KOPT-K1 (cell line): Measurements from ENCODE around the gene WWOX.

Experiments used
- H3K27ac ChIP-seq: fragments of 200-600 bp; sonication (generic); 2 replicates; pipeline ENCODE4 v1.5.1; 2016; ENCODE audit warnings: antibody characterized with exemption, mild to moderate bottlenecking, low read depth, low read length; ENCODE audit not compliant: poor library complexity, severe bottlenecking
- H3K36me3 ChIP-seq: fragments of 200-600 bp; sonication (generic); 2 replicates; pipeline ENCODE4 v1.5.1; 2017; ENCODE audit warnings: antibody characterized with exemption, mild to moderate bottlenecking, low read length, moderate library complexity; ENCODE audit not compliant: insufficient read depth
- H3K9me3 ChIP-seq: fragments of 200-600 bp; sonication (generic); 2 replicates; pipeline ENCODE4 v1.5.1; 2017; ENCODE audit warnings: antibody characterized with exemption, low read length, mild to moderate bottlenecking; ENCODE audit not compliant: insufficient read depth, poor library complexity, severe bottlenecking

WWOX gene

GRCh38 chr16:78956859-78957258, 857.4 kb downstream of the WWOX start:
- no peak overlapping the region for H3K27ac ChIP-seq
- H3K36me3 ChIP-seq, result no peaks in the 10 kb centered on the region
- no peaks in the 10 kb centered on the region for H3K9me3 ChIP-seq

DNA sequence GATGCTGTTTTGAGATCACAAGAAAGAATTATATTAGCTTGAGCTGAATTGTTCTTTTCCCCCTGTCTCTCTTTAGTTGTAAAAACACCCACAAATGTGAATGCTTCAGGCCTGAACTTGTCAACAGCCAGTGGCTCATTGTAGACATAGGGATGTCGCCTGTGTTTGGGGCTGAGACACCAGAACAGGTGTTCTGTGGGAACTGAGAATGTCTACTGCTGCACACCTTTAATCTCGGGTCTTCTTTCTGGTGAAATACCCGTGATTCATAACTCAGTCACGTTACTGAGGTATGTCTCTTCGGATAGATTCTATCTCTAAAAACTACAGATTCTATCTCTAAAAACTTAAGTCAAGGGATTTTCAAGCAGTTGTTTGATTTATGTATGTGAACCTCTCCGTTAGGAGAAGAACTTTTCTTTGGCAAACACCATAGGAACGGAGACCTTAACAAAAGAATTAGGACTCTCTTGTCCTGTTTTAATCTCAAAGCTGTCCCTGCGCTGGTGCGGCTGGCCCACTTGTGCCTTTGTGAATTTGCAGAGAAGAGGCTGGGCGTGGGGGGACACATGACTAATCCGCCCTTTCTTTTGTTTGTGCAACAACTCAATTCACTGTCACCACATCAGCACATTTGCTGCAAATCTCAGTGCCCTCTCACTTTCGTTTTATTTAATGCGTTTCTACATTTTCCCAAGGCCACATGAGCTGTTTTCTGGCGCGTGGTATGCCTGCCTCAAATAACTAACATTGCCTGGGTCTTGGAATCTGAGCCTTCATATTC, 858.1 kb downstream of the WWOX start:
- Histone ChIP-seq H3K9me3 (no peaks in the 10 kb centered on the region), H3K36me3 (no peaks in the 10 kb centered on the region), H3K27ac (no peak overlapping the region)

DNA sequence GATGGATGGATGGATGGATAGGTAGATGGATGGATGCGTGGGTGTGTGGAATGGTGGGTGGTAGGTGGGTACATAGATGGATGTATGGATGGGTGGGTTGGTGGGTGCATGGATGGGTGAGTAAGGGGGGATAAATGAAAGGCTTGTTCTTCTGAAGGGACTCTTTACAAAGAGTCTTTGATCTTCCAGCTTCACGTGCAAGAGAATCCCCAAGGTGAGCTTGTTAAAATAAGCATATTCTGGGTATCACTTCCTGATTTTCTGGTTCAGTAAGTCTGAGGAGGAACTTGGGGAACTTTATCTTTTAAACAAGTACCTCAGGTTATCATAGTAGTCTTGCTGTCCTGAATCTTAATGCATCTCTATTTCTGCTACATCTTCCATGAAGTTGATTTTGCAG, 862.0 kb downstream of the WWOX start:
- Histone ChIP-seq H3K27ac (no peak overlapping the region), H3K36me3 (no peaks in the 10 kb centered on the region), H3K9me3 (peaks cover 17% of the 10 kb centered on the region)

- Histone ChIP-seq H3K27ac (no peak overlapping the region), H3K36me3 (no peaks in the 10 kb centered on the region), H3K9me3 (peaks cover 17% of the 10 kb centered on the region)
These were observed 863.0 kb downstream of the WWOX start for GRCh38 chr16:78962457-78962929.

DNA sequence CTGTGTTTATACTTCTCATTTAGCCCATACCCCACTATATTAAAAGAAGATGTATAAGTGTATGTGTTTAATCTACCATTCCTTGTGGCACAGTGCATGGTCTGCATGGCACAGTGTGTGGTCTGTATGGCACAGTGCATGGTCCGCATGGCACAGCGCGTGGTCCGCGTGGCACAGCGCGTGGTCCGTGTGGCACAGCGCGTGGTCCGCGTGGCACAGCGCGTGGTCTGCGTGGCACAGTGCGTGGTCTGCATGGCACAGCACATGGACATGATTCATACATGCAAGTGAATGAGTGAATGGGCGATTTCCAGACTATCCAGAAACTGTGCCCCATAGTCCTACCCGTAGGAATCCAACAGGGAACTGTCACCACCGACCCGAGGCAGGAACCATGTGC, 868.5 kb downstream of the WWOX start:
- no peaks in the 10 kb centered on the region for H3K36me3 ChIP-seq
- H3K9me3 ChIP-seq, result peaks cover 17% of the 10 kb centered on the region
- no peak overlapping the region for H3K27ac ChIP-seq

GRCh38 chr16:78969721-78970120, 870.3 kb downstream of the WWOX start:
- peaks cover 8% of the 10 kb centered on the region for H3K9me3 ChIP-seq
- H3K27ac ChIP-seq, result no peak overlapping the region
- H3K36me3 ChIP-seq, result no peaks in the 10 kb centered on the region

GRCh38 chr16:78970650-78971049, 871.2 kb downstream of the WWOX start:
- H3K36me3 ChIP-seq, result no peaks in the 10 kb centered on the region
- H3K27ac ChIP-seq, result no peak overlapping the region
- H3K9me3 ChIP-seq, result no peaks in the 10 kb centered on the region

DNA sequence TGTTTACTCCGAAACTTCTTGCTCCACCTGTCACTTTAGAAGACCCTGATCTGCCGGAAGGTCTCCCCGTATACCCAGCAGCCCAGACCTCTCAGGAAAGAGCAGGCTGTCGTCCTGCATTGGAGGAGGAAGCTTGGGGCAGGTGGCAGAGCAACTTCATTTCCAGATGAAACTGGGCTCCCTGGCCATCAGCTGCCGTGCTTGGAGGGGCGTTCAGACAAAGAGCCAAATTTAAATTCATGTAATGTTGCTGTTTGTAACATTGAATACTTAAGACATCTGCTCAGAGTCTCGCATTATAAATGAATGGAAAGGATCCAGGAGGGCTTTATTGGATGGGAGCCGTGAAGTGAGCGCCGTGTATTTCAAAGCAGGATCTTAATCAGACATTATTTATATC, 872.6 kb downstream of the WWOX start:
- no peaks in the 10 kb centered on the region for H3K36me3 ChIP-seq
- no peaks in the 10 kb centered on the region for H3K9me3 ChIP-seq
- H3K27ac ChIP-seq, result no peak overlapping the region

DNA sequence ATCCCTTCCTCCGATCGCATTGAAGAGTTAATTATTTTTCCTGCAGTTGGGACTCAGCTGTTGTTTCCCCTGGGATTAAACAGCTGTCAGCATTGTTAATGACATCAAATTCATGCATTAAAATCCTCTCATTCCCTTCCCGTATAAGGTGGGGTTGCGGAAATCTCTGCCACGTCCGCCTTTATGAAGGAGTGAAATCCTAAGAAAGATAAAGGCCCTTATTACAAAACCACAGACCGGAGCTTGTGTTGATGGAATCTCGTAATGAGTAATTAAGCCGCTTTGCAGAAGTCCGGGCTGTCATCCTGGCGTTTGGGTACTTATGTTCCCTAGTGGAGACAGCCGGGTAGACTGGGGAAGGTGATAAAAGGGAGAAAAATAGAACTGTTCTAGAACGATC, 873.5 kb downstream of the WWOX start:
- no peaks in the 10 kb centered on the region for H3K9me3 ChIP-seq
- no peak overlapping the region for H3K27ac ChIP-seq
- H3K36me3 ChIP-seq, result no peaks in the 10 kb centered on the region

- H3K27ac ChIP-seq, result no peak overlapping the region
- no peaks in the 10 kb centered on the region for H3K9me3 ChIP-seq
These were observed 876.8 kb downstream of the WWOX start for GRCh38 chr16:78976212-78976611.

GRCh38 chr16:78980825-78981224, 881.4 kb downstream of the WWOX start:
- Histone ChIP-seq H3K9me3 (no peaks in the 10 kb centered on the region), H3K27ac (no peak overlapping the region), H3K36me3 (no peaks in the 10 kb centered on the region)

More at GRCh38 chr16:78976212-78976611, 876.8 kb downstream of the WWOX start:
- H3K36me3 ChIP-seq, result no peaks in the 10 kb centered on the region

GRCh38 chr16:78982096-78982744, 882.8 kb downstream of the WWOX start:
- H3K27ac ChIP-seq, result no peak overlapping the region
- H3K36me3 ChIP-seq, result no peaks in the 10 kb centered on the region
- H3K9me3 ChIP-seq, result no peaks in the 10 kb centered on the region

GRCh38 chr16:78984324-78984723, 884.9 kb downstream of the WWOX start:
- H3K36me3 ChIP-seq, result no peaks in the 10 kb centered on the region
- H3K27ac ChIP-seq, result no peak overlapping the region
- no peaks in the 10 kb centered on the region for H3K9me3 ChIP-seq

GRCh38 chr16:78984887-78985464, 885.5 kb downstream of the WWOX start:
- H3K9me3 ChIP-seq, result no peaks in the 10 kb centered on the region
- H3K36me3 ChIP-seq, result no peaks in the 10 kb centered on the region
- H3K27ac ChIP-seq, result no peak overlapping the region

- no peaks in the 10 kb centered on the region for H3K36me3 ChIP-seq
- H3K9me3 ChIP-seq, result no peaks in the 10 kb centered on the region
- no peak overlapping the region for H3K27ac ChIP-seq
These were observed 886.5 kb downstream of the WWOX start for GRCh38 chr16:78985716-78986605.
